HepG2 (cell line): ENCODE results near the gene RAD9A. TPM values are rescaled to one million over a fixed set of nuclear protein-coding genes. Genes with fewer than 3 reads are reported as not detected.

Experiments used
- JUND ChIP-seq: sonication (generic); formaldehyde crosslinking; IDR thresholded peaks from 2 replicates; pipeline ENCODE4 v1.8.0; 2022; ENCODE audit warnings: mild to moderate bottlenecking, missing genetic modification reagents
- PHB2 ChIP-seq: fragments of 450-650 bp; IDR thresholded peaks from 2 replicates; pipeline ENCODE4 v1.6.1; 2018; ENCODE audit not compliant: partially characterized antibody
- PITX1 ChIP-seq: sonication (generic); formaldehyde crosslinking; IDR thresholded peaks from 2 replicates; pipeline ENCODE4 v1.5.1; 2020; ENCODE audit warnings: mild to moderate bottlenecking, missing genetic modification reagents
- TEAD2 ChIP-seq: sonication (generic); formaldehyde crosslinking; IDR thresholded peaks from 2 replicates; pipeline ENCODE4 v1.9.0; 2021; ENCODE audit warnings: missing genetic modification reagents
- ZKSCAN1 ChIP-seq: fragments of 150-350 bp; IDR thresholded peaks from 2 replicates; pipeline ENCODE4 v1.6.1; 2014; ENCODE audit warnings: low read length
- ZNF484 ChIP-seq: sonication (generic); formaldehyde crosslinking; IDR thresholded peaks from 2 replicates; pipeline ENCODE4 v1.5.1; 2020; ENCODE audit warnings: mild to moderate bottlenecking, low read depth, missing genetic modification reagents, borderline replicate concordance
- ZNF510 ChIP-seq: sonication (generic); formaldehyde crosslinking; IDR thresholded peaks from 2 replicates; pipeline ENCODE4 v1.4.0; 2020; ENCODE audit warnings: low read depth, mild to moderate bottlenecking, missing genetic modification reagents
- ZNF766 ChIP-seq: sonication (generic); formaldehyde crosslinking; IDR thresholded peaks from 2 replicates; pipeline ENCODE4 v1.5.0; 2020; ENCODE audit warnings: missing genetic modification reagents, borderline replicate concordance
- polyA plus RNA-seq, 8 experiments: library from polyadenylated mRNA; depleted of rRNA in 3 of 8; stranded (reverse) in 7 of 8; unstranded in 1 of 8; fragments of >200 nt; fragmentation: Illumina TruSeq in 4 of 8; extraction: Trizol in 4 of 8; gene quantifications; 2 replicates each; pipeline versions ENCODE4 v1.2.1 to v1.2.3, GENCODE V29; 2011 to 2016; ENCODE audit warnings: low read depth in 4 of 8, missing spikeins in 1 of 8, mixed read lengths in 1 of 8; ENCODE audit not compliant: insufficient read depth in 1 of 8
- total RNA-seq, 5 experiments: library from RNA; depleted of rRNA; stranded (reverse); fragments of >200 nt; fragmentation: Illumina TruSeq; extraction: Trizol; gene quantifications; 2 replicates each; pipeline ENCODE4 v1.2.3, GENCODE V29; 2016; ENCODE audit warnings: low read depth in 1 of 5
- TF ChIP-seq, protein P1 (sequence below): sonication (generic); formaldehyde crosslinking; IDR thresholded peaks from 2 replicates; pipeline ENCODE4 v1.8.0; 2022; ENCODE audit warnings: mild to moderate bottlenecking, missing genetic modification reagents, moderate library complexity
- TF ChIP-seq, protein P2 (sequence below): sonication (generic); formaldehyde crosslinking; IDR thresholded peaks from 2 replicates; pipeline ENCODE4 v1.5.0; 2020; ENCODE audit warnings: mild to moderate bottlenecking, missing genetic modification reagents, borderline replicate concordance
- TF ChIP-seq, protein P3 (sequence below): sonication (generic); formaldehyde crosslinking; IDR thresholded peaks from 2 replicates; pipeline ENCODE4 v1.9.0; 2021; ENCODE audit warnings: missing genetic modification reagents, borderline replicate concordance

Gene RAD9A
- total and polyA plus RNA-seq, 2 of the 13 experiments (the other 11 are each of a cell fraction or from before 2014, with no cell fraction given), result 10.1 to 15.7 TPM

DNA sequence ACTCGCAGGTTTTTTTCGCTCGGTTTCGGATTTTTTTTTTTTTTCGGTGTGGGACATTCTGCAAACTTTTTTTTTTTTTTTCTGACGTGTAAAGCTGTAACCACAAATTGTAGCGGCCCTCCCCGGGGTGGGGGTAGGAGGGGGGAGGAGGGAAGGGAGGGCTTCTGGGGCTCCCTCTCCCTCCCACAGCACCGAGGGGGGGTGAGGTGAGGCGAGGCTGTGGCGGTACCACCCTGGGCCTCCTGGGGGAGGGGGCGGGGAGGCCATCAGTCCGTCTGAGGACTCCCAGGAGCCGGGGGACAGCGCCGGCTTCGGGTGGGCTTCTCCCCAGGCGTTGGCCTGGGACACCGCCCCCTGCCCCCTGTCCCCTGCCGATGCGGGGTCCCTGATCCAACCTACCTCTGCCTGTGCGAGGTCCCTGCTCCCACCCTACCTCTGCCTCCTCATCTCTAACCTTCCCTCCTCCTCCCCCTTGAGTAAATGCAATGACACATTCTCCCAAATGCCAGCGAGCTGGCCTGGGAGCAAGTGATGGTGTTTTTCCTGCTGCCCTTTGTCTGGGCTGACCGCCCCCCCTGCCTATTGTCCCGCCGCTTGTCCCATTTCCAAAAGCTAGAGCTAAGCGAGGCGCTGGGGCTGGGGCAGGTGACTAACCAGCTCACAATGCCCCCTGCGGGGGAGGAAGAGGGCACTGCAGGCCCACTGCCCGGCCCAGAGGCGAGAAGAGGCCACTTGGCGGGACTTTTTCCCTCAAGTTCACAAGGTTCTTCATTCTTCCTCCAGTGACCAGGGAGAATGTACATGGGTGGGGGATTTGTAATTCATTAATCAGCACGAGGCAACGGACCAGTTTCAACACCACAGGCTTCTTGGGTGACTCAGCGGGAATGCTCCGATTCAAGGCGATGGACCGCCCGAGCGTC is 17.9 kb upstream of the RAD9A start (continued):
- TF ChIP-seq JUND (no peak), TEAD2 (no peak), PITX1 (CRISPR knock-in tag) (no peak), ZKSCAN1 (no peak), ZNF766 (CRISPR knock-in tag) (no peak), ZNF510 (no peak), ZNF484 (CRISPR knock-in tag) (no peak), PHB2 (no peak)
- TF ChIP-seq, protein P1, sequence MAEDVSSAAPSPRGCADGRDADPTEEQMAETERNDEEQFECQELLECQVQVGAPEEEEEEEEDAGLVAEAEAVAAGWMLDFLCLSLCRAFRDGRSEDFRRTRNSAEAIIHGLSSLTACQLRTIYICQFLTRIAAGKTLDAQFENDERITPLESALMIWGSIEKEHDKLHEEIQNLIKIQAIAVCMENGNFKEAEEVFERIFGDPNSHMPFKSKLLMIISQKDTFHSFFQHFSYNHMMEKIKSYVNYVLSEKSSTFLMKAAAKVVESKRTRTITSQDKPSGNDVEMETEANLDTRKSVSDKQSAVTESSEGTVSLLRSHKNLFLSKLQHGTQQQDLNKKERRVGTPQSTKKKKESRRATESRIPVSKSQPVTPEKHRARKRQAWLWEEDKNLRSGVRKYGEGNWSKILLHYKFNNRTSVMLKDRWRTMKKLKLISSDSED (CRISPR knock-in tag), result no peak
- TF ChIP-seq, protein P2, sequence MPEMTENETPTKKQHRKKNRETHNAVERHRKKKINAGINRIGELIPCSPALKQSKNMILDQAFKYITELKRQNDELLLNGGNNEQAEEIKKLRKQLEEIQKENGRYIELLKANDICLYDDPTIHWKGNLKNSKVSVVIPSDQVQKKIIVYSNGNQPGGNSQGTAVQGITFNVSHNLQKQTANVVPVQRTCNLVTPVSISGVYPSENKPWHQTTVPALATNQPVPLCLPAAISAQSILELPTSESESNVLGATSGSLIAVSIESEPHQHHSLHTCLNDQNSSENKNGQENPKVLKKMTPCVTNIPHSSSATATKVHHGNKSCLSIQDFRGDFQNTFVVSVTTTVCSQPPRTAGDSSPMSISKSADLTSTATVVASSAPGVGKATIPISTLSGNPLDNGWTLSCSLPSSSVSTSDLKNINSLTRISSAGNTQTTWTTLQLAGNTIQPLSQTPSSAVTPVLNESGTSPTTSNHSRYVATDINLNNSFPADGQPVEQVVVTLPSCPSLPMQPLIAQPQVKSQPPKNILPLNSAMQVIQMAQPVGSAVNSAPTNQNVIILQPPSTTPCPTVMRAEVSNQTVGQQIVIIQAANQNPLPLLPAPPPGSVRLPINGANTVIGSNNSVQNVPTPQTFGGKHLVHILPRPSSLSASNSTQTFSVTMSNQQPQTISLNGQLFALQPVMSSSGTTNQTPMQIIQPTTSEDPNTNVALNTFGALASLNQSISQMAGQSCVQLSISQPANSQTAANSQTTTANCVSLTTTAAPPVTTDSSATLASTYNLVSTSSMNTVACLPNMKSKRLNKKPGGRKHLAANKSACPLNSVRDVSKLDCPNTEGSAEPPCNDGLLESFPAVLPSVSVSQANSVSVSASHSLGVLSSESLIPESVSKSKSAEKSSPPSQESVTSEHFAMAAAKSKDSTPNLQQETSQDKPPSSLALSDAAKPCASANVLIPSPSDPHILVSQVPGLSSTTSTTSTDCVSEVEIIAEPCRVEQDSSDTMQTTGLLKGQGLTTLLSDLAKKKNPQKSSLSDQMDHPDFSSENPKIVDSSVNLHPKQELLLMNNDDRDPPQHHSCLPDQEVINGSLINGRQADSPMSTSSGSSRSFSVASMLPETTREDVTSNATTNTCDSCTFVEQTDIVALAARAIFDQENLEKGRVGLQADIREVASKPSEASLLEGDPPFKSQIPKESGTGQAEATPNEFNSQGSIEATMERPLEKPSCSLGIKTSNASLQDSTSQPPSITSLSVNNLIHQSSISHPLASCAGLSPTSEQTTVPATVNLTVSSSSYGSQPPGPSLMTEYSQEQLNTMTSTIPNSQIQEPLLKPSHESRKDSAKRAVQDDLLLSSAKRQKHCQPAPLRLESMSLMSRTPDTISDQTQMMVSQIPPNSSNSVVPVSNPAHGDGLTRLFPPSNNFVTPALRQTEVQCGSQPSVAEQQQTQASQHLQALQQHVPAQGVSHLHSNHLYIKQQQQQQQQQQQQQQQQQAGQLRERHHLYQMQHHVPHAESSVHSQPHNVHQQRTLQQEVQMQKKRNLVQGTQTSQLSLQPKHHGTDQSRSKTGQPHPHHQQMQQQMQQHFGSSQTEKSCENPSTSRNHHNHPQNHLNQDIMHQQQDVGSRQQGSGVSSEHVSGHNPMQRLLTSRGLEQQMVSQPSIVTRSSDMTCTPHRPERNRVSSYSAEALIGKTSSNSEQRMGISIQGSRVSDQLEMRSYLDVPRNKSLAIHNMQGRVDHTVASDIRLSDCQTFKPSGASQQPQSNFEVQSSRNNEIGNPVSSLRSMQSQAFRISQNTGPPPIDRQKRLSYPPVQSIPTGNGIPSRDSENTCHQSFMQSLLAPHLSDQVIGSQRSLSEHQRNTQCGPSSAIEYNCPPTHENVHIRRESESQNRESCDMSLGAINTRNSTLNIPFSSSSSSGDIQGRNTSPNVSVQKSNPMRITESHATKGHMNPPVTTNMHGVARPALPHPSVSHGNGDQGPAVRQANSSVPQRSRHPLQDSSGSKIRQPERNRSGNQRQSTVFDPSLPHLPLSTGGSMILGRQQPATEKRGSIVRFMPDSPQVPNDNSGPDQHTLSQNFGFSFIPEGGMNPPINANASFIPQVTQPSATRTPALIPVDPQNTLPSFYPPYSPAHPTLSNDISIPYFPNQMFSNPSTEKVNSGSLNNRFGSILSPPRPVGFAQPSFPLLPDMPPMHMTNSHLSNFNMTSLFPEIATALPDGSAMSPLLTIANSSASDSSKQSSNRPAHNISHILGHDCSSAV (CRISPR knock-in tag), result no peak
- TF ChIP-seq, protein P3, sequence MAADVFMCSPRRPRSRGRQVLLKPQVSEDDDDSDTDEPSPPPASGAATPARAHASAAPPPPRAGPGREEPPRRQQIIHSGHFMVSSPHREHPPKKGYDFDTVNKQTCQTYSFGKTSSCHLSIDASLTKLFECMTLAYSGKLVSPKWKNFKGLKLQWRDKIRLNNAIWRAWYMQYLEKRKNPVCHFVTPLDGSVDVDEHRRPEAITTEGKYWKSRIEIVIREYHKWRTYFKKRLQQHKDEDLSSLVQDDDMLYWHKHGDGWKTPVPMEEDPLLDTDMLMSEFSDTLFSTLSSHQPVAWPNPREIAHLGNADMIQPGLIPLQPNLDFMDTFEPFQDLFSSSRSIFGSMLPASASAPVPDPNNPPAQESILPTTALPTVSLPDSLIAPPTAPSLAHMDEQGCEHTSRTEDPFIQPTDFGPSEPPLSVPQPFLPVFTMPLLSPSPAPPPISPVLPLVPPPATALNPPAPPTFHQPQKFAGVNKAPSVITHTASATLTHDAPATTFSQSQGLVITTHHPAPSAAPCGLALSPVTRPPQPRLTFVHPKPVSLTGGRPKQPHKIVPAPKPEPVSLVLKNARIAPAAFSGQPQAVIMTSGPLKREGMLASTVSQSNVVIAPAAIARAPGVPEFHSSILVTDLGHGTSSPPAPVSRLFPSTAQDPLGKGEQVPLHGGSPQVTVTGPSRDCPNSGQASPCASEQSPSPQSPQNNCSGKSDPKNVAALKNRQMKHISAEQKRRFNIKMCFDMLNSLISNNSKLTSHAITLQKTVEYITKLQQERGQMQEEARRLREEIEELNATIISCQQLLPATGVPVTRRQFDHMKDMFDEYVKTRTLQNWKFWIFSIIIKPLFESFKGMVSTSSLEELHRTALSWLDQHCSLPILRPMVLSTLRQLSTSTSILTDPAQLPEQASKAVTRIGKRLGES (CRISPR knock-in tag), result no peak
